Measurements from ENCODE around the gene RESF1.

GRCh38 chr12:31915446-31915845 is 43.8 kb upstream of the RESF1 start:
- TF ChIP-seq, protein P1, sequence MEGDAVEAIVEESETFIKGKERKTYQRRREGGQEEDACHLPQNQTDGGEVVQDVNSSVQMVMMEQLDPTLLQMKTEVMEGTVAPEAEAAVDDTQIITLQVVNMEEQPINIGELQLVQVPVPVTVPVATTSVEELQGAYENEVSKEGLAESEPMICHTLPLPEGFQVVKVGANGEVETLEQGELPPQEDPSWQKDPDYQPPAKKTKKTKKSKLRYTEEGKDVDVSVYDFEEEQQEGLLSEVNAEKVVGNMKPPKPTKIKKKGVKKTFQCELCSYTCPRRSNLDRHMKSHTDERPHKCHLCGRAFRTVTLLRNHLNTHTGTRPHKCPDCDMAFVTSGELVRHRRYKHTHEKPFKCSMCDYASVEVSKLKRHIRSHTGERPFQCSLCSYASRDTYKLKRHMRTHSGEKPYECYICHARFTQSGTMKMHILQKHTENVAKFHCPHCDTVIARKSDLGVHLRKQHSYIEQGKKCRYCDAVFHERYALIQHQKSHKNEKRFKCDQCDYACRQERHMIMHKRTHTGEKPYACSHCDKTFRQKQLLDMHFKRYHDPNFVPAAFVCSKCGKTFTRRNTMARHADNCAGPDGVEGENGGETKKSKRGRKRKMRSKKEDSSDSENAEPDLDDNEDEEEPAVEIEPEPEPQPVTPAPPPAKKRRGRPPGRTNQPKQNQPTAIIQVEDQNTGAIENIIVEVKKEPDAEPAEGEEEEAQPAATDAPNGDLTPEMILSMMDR (tag by site-specific recombination; IDR thresholded peaks at IDR 0.05), result no peak
- TF ChIP-seq, protein P2, sequence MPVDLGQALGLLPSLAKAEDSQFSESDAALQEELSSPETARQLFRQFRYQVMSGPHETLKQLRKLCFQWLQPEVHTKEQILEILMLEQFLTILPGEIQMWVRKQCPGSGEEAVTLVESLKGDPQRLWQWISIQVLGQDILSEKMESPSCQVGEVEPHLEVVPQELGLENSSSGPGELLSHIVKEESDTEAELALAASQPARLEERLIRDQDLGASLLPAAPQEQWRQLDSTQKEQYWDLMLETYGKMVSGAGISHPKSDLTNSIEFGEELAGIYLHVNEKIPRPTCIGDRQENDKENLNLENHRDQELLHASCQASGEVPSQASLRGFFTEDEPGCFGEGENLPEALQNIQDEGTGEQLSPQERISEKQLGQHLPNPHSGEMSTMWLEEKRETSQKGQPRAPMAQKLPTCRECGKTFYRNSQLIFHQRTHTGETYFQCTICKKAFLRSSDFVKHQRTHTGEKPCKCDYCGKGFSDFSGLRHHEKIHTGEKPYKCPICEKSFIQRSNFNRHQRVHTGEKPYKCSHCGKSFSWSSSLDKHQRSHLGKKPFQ (tag by site-specific recombination; IDR thresholded peaks at IDR 0.05), result no peak
- no peak for TF ChIP-seq ZNF433 (tag by site-specific recombination; IDR thresholded peaks at IDR 0.05; ENCODE audit: low read depth)
- TF ChIP-seq, protein P3, sequence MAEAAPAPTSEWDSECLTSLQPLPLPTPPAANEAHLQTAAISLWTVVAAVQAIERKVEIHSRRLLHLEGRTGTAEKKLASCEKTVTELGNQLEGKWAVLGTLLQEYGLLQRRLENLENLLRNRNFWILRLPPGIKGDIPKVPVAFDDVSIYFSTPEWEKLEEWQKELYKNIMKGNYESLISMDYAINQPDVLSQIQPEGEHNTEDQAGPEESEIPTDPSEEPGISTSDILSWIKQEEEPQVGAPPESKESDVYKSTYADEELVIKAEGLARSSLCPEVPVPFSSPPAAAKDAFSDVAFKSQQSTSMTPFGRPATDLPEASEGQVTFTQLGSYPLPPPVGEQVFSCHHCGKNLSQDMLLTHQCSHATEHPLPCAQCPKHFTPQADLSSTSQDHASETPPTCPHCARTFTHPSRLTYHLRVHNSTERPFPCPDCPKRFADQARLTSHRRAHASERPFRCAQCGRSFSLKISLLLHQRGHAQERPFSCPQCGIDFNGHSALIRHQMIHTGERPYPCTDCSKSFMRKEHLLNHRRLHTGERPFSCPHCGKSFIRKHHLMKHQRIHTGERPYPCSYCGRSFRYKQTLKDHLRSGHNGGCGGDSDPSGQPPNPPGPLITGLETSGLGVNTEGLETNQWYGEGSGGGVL (tag by site-specific recombination; IDR thresholded peaks at IDR 0.05), result no peak
- TF ChIP-seq YY1 (tag by site-specific recombination; IDR thresholded peaks at IDR 0.05), result no peak
- TF ChIP-seq REST (tag by site-specific recombination; IDR thresholded peaks at IDR 0.05), result no peak
- no peak for TF ChIP-seq INSM2 (tag by site-specific recombination; IDR thresholded peaks at IDR 0.05)
- TF ChIP-seq ZNF19 (tag by site-specific recombination; IDR thresholded peaks at IDR 0.05; ENCODE audit: low read depth), result no peak
- TF ChIP-seq ZNF510 (tag by site-specific recombination; IDR thresholded peaks at IDR 0.05; ENCODE audit: insufficient replicate concordance), result no peak
- TF ChIP-seq ZBTB8A (tag by site-specific recombination; IDR thresholded peaks at IDR 0.05), result no peak

Measured in HEK293 (cell line).